NCI-H69 (cell line): Measurements from ENCODE around the gene PHOX2B.

Experiments used
- DNase-seq: peaks from one replicate; lab custom pipeline; 2025; lab: John Stamatoyannopoulos, UW

The PHOX2B gene

DNA sequence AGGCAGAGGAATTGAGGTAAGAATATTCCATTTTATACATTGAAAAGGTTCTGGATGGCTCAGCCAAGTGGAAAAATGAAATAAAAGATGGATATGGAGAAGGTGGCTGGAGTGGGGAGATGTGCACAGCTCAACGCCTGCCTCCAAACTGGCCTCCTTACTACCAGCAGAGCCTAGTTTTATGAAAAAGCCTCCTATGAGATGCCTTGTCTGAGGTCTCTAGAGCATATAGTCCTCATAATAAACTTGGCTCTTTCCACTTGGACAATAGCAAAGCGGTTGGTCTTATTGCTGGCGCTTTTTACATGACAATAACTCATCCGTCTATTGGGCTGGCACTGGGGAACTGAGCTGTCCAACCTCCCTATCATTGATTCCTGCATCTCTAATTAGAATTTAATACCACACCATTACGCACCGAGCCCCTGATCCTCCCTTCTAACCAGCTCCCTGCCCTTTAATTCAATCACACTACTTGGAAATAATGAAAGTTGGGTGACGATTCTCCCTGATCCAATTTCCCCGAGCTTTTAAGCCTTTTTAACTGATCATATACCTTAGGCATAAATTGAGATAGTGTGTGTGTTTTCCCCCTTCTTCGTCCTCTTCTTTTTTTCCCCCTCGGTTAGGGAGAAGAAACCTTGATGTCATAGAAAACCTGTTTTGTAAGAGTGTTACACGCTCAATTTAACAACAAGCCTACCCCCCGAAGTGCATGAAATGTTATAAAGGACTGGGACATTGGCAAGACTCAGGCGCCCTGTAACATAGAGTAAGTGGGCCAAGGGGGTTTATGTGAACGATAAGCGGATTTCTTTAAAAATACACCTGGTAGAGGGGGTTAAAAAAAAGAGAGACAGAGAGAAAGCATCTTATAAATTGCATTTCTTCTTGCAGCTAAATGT lies at the start of gene PHOX2B:
TSS of gene PHOX2B (minus strand) at position 155 of the 905 bp plus-strand sequence. CDS start at position 40, 115 bp downstream.
- no peak for DNase-seq

DNA sequence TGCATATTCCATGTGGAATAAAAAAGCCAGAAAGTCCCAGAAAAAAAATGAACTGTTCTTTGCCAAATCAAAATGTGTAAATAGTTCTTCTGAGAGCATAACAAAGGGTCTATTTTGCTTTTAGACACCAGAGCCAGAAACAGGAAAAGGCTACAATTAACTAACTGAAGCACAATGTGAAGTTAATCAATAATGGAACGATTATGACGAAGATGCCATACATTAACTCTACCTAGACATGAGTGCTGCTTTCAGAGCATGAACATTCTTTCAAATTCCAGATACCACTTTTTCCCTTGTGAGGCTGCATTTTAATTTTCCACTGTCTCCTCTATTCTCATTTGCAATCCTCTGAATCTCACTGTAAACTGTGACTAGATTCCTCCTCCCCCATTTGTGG lies 48.7 kb upstream of the PHOX2B start:
- DNase-seq = no peak

DNA sequence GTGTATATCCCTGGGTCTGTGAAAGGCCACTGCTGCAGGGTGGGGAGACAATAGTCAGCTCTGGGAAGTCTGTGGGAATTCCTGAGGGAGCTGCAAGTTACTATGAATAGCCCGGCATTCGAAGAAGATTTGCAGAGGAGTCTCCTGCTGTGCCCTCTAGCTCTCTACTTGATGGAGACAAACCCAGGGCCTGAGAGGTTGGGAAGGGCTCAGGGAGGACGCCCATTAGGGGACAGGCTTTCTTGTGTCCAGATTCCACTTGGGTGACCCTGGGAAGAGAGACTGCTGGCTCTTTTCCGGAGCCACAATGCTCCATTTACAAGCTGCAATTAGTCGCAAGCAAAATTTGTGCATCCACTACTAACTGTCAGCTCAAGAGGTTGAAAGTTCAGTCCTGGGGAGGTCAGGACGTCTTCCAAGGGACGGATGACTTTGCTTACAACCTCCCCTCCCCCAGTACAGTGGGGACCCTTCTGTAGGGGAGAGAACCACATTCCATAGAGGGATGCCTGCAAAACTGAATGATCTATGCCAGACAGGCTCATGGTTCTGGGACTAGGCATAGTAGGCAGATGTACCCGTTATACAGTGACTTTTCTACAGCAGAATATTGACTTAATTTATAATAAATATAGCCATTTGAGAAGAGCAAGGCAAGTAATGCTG lies 48.2 kb upstream of the PHOX2B start:
- DNase-seq = no peak

DNA sequence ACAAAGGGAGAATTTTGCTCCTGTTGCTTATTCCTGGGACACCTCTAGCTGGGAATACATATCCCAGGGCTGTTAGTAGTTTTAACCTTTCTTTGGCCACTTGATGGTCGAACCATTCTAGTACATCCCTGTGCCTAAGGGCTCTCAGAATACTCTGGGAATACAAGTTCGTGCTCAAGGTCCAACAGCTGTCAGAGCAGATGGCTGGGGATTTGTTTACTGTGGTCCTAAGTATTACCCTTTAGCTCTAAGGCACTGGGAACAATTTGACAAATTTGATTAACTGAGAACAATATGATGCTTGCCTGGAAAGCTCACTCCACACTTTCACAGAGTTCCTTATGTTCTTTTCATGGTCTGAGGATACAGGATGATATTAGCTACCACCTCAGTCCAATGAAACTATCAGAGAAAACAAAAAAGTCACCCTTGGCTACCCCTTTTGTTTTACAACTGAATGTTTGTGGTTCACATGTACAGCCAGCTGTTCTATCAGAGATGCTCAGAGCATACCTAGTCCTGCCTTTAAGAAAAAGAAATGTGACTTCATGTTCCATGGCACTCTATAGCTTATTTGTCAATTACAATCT lies 47.4 kb upstream of the PHOX2B start:
- DNase-seq = no peak

DNA sequence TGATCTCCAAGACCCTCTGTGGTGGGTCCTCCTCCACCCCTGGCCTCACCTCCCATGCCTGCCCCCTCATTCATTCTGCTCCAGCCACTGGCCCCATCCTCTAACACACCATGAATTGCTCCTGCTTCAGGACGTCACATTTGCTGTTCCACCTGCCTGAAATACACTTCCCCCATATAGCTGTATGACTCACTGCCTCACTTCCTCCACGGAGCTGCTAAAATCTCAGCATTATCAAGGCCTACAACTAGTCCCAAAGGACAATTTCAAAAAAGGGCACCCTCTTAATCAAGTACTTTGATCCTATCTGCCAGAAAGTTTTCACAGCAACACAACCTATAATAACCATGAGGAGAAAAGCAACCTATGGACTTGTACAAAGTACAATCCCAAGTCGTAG lies 43.6 kb upstream of the PHOX2B start:
- no peak for DNase-seq

DNA sequence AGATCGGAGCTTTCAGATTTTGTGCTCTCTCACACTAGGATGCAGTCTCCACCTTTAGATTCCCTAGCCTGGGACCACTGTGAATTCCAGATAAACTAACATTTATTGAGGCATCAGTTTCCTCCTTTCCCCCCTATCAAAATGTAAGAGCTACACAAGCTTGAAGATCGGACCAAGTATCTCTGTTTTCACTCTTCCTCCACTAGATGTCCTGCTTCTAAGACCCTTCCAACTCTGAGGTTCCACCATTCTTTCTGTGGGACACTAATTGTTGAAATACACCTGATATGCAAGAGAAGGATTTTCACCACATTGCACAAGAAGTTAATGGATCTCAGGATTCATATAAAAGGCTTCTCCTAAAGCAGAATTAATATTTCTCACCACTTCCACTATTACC lies 43.0 kb upstream of the PHOX2B start:
- DNase-seq = no peak

DNA sequence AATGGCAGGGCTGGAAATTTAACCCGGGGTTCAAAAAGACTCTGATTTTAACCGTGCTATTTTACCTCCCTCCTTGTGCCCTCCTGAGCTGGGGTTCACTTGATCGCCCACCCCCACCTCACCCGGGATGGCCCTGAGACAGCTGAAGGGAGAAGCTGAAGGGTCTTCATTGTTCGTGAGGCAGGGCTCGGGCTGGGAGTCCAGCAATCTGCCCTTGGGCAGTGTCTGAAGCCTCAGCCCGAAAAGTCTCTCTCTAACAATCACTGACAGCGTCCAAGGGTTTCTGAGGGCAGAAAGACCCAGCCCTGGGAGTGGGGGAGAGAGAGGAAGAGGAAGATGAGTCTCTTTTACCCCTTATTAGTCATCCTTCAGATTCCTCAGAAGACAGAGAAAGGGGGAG lies 39.4 kb upstream of the PHOX2B start:
- DNase-seq = no peak

DNA sequence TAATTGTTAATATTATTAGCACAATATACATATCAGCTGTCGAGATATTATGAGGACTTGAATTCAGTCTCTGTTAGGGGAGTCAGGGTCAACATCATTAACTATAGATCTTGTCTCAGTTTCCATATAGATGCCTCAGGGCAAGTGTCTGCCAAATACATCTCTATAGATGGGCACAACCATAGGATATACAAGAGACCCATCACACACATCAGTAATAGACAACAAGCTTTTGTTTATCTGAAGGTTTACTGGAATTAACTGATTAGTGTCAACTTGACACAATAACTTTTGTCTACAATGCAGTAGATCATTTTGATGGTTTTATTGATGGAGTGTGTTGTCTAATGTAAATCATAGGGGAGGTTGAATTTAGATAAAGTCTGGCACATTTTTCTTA lies 37.1 kb upstream of the PHOX2B start:
- DNase-seq = no peak

DNA sequence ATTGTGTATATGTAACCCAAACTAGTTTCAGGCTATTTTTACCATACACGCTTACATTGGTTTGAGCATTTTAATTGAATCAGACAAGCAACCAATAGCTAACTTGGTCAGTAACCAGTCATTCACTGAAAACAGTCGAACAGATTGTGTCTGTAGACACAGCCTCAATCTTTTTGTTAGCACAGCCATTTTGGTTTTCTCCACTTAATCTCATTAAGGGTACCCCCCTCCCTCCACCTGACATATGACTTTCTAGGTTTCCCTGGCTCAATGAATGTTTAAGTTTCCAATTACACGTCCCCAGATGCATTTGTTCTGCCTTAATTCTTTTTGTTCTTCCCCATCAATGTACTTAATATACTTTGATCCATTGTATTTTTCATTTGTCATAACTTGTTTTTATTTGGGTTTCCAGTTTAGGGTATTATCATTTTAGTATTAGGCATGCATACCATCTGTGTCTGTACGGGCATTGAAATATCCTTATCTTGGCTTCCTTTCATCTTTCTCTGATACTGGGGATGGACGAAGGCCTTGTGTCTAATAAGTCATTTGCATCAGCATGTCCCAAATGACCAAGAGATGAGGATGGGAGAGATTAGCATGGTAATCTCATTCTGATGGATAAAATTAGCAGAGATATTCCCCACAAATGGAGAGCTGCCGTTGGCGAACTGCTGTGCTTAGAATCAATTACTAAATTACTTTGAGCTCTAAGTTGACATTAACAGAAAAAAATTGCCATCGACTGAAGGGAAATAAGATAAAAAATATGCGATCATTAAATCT lies 35.9 kb upstream of the PHOX2B start:
- DNase-seq = no peak

DNA sequence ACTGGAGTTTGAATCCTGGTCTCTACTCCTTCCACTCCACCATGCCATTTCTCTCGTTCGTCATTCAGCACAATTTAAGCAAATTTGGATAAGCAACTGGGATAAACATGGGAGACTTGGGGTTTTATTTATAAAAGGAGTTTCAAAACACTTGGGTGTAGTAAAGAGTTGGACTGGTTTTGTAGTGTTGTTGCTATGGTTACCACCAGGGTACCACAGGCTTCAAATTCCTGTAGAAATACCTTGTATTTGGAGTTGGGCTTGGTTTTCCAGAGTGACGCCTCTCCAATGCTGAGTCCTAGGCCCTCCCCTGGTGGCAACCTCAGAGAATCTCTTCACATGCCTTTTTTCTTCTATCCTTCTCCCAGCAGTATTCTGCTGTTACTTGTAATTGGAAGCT lies 27.9 kb upstream of the PHOX2B start:
- DNase-seq = no peak

DNA sequence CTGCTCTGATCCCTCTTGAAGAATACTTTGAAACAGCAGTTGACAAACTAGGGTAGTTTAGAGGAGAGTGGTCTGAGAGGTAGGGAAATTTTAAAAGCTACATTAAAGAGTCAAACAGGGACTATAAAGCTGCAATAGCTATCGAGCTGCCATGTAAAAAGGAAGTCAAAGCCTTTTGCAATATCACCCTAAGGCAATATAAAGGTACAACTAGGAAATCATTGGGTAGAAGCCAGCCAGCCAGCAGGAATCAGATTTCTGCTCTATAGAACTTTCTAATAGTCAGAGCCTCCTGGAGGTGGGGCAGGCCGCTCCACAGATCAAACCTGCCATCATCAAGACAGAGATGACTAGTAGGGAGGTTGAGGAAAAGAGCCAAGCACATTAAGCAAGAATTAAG lies 15.2 kb upstream of the PHOX2B start:
- DNase-seq = no peak

DNA sequence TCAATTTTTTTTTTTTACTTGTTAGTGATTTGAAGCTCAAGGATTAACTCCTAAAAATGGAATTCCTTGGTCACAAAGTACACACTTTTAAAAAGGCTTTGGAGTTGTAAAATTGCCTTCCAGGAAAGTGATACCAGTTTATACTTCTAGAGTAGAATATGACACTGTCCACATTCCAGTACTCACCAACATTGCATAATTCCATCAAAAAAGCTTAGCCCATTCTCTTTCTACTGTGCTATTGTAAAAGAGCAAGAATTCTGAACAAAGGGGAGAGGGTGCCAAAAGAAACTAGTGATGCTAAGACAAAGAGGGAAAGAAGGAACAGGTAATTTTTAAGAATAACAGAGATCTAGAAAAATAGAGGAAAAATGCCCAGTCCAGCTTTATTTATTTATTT lies 10.4 kb upstream of the PHOX2B start:
- no peak for DNase-seq

DNA sequence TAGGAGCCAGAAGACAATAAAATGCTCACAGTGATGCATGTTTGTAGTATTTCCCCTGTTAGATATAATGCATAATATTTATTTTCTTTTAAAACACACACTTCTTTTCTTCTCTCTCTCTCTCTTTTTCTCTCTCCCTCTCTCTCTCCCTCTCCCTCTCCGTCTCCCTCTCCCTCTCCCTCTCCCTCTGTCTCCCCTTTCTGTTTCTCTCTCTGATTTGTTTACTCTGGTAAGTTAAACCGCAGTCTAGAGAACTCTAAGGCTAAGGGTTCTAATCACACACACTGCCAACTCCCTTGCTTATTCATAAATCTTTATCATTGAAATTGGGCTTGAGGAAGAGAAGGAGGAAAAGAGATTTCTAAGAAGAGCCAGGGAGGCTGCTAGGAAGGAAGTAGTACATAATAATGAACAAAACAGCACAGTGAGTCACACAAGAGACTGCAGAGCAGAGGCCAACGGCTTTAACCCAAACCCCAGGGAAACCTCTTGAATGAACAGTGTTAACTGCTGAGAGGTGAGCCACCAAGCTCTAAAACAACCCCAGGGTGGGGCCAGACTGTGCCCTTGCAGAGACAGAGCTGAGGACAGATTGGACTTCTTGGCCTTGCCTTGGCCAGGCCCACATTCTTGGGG lies 9.1 kb upstream of the PHOX2B start:
- DNase-seq = no peak

DNA sequence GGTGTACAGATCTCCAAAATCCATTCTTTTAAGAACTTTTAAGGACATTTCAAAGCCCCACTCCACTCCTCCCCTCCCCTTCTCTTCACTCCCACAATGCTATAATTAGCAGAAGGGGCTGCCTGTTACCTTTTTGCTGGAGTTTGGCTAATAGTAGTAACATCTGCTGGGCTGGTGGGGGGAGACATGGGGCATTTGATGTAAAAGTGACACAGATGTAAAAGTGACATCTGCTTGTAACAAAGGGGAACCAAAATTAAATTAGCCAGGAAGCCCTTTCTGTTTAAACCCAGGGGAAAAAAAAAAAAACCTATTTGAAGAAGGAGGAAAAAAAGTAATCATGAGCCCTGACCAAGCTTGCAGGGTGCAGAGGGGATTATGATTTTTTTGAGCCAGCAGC lies 5.4 kb upstream of the PHOX2B start:
- DNase-seq = no peak

DNA sequence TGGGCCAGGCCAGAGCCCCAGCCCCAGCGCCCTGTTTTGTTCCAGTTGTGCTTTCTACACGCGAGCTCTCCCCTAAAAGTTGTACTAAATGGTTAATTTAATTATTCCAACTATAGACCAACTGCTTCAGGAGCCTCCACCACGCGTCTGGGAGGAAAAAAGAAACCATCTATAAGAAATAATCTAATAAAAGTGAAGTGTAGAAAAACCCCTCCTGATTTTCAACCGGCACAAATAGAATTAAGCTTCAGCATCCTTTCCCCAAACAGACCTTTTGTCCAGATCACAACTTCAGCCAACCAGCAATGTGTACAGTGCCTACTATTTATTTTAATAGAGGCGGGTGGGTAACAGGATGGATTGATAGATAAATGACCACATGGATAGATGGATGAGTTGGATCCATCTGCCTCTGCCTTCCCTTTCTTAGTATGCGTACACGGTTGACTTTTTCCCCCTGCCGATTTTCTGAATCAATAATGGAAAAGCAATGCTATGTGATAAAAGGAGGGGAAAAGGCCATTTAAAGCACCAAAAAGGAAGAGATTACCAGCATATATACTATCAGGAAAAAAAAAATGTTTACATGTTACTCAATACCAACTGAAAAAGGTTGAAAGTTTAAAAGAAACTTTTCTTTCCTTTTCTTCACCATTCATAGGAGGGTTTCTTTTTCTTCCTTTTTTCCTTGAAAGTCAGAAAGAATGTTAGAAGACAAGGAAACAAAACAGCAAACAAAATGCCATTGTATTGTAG lies 3.7 kb upstream of the PHOX2B start:
- no peak for DNase-seq

DNA sequence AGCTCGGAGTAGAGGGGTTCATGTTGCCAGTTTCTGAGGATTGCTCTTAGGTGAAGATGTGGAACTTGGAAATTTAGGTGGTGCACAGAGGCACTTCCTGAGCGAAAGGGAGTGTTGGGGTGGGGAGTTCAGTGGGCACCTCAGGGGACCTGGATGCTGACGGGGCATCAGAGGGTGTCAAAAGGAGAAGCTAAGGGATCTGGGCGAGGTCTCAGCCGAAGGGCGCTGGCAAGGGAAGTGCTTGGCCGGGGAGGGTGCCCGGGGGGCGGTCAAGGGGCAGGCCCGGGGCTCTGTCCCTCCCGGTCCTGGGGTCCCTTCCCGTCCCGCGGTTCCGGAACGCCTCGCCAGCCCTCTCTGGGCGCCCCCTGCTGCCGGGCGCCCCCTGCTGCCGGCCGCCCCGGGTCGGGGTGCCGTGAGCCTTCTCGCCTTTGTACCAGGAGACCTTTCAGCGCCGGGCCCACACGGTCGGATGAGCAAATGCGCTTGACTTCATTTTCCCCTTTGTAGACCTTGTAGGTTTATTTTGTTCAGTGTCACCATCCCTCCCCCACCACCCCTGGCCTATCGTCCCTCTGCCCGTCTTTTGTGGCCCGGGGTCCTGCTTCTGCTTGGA lies 3.0 kb upstream of the PHOX2B start:
- DNase-seq = no peak

DNA sequence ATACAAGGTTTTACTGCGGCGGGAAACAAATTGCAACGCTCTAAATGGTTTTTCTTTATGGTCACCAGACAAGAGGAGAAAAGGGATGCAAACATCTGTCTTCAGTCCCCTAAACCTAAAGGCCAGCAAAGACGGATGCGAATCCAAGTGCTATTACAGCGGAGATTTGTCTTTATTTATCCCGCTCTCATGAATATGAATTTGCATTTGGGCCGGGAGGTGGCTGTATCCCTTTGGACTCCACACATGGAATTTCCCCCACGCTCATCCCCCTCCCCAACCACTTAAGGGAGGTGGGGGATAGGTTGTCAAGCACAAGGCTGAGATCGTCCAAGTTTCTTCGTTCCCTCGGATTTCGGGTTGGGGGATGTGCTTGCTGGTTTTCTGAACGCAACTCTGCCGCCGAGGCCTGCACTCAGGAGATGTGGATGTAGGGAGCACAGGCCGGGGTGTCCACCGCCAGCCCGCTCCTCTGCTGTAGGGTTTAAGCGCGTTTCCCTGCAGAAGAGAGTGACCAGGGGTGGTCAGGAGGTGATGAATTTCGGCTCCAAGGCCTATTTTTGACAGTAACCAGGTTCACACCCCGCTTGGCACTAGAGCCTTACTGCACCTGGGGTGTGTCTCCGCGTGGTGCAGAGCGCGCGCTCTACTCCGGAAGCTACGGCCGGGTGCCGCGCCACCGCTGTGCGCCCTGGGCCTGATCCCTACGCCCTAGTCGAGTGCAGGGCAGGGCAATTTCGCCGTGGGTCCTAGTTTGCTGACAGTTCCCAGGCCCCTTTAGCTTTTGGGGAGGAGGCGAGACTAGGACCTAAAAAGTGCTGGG lies 2.3 kb upstream of the PHOX2B start:
- no peak for DNase-seq

DNA sequence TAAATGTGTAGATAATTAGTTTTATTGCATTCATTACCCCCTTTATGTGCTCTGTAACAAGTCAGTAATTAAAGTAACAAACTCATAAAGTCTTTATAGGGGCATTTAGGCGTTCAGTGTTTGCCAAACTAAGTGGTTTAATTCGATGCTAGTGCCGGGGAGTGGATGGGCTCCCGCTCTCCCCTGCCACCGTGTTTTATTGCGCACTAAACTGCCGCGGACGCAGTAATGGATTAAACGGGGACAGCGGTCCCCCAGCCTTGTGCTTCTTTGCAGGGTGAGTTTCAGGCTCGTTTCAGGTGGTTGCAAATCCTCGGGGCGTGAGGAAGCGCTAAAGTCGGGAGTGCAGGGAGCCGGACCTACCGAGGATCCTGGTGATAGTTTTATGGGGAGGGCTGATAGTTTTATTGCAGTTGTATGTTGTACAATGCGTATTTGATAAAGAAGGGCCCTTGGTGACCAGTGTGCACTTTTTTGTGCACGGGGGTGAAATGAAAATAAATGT lies 1.6 kb upstream of the PHOX2B start:
- peak; percentile 10 for DNase-seq

DNA sequence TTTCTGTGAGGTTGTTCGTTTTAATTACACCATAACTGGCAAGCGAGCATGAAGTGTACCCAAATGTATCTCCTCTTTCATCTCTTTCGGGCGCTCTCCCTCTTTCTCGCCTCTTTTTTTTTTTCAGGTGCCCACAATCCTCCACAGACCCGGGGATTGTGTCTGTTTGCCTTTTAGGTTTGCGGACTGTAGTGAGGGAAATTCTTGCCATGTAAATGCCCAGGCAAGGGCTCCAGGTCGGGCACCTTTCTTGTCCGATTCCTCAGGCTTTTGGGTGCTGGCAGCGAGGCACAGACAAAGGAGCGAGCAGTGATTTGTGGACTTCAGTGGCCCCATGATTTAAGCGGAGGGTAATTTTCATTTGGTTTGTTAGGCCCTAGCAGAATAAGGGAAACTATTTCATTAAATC lies 1.1 kb upstream of the PHOX2B start:
- DNase-seq = no peak
